Choroid plexus epithelial cell (primary cell): ENCODE measurements around the gene GPR21.
A peak's percentile ranks its signal among the peaks of the same experiment; 100 is the strongest.

ENCODE experiments used
- DNase-seq: peaks from one replicate; pipeline ENCODE4 v3.0.0-alpha.2; 2010; ENCODE audit warnings: low read depth
- H3K4me3 ChIP-seq: 2 replicates; pipeline ENCODE4 v1.5.1; 2011; ENCODE audit warnings: low read depth, mild to moderate bottlenecking, control low read depth, low read length, moderate library complexity
- CTCF ChIP-seq: conservative IDR thresholded peaks from 2 replicates; pipeline ENCODE4 v1.5.1; 2011; ENCODE audit warnings: low read depth, mild to moderate bottlenecking, control low read depth, inconsistent platforms, low read length, moderate library complexity

GPR21 gene

GRCh38 chr9:123033352-123033751, at the start of gene GPR21:
TSS of gene GPR21 (plus strand) at chr9:123033667. CDS start at chr9:123034567, 900 bp downstream.
- TF ChIP-seq CTCF: no peak
- DNase-seq: peak; percentile 29
- no peak within 1 kb of the TSS for H3K4me3 ChIP-seq

GRCh38 chr9:122986010-122986409, 47.5 kb upstream of the GPR21 start:
- no peak for TF ChIP-seq CTCF
- no peak overlapping the region for H3K4me3 ChIP-seq
- DNase-seq: no peak

GRCh38 chr9:122988141-122988540, 45.3 kb upstream of the GPR21 start:
- no peak for DNase-seq
- no peak overlapping the region for H3K4me3 ChIP-seq
- TF ChIP-seq CTCF: no peak

GRCh38 chr9:122988920-122989621, 44.4 kb upstream of the GPR21 start:
- peak; percentile 61 for DNase-seq
- no peak for TF ChIP-seq CTCF

GRCh38 chr9:122991370-122991830, 42.1 kb upstream of the GPR21 start:
- no peak overlapping the region for H3K4me3 ChIP-seq
- TF ChIP-seq CTCF: peak; percentile 66
- peak; percentile 92 for DNase-seq

More at GRCh38 chr9:122988920-122989621, 44.4 kb upstream of the GPR21 start:
- H3K4me3 ChIP-seq: no peak overlapping the region

- H3K4me3 ChIP-seq: no peak overlapping the region
- TF ChIP-seq CTCF: no peak
- DNase-seq: no peak
Measured at GRCh38 chr9:122996586-122996985, 36.9 kb upstream of the GPR21 start.

- TF ChIP-seq CTCF: no peak
- no peak for DNase-seq
- no peak overlapping the region for H3K4me3 ChIP-seq
Measured at GRCh38 chr9:122998448-122998847, 35.0 kb upstream of the GPR21 start.
